ENCODE measurements around the gene MEOX2. TPM values are rescaled to one million over a fixed set of nuclear protein-coding genes. Genes with fewer than 3 reads are reported as not detected.

Gene MEOX2
- total RNA-seq = not detected in 2 replicates

DNA sequence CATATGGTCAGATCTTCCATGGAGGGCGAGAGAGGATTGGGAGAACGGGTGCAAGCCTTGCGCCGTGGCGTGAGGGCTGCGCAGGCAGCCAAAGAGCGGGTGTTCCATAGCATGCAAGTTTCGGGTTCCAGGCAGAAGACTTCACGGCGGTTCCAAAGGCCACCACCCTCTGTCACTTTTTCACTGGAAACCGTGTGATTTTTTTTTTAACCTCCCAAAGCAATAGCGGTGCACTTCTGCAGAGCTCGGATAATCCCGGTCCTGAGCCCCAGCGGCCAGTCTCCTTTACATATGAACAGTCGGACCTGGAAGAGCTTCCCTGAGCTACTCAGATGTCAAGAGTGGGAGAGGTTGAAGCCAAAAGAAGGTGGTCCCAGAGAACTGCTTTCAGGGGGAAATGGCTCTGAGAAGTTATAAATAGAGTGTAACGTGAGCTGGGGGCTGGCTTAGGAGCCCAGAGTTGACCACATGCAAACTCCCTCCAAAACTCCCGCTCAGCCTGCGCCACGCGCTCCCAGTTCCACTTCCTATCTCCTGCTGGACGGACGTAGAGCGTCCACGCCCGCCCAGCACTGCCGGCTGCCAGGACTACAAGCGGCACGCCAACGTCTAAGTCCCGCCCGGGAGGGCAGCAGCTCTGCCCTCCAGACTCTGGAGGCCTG is at the start of gene MEOX2:
MEOX2 (minus strand) TSS at position 389 of the 662 bp plus-strand sequence; CDS start at position 108, 281 bp downstream.
- peak within 1 kb of the TSS; percentile 36 for H3K4me3 ChIP-seq (ENCODE audit: low read depth, low read length)
- no peak for DNase-seq (ENCODE audit: low read depth)
- TF ChIP-seq, protein P1, sequence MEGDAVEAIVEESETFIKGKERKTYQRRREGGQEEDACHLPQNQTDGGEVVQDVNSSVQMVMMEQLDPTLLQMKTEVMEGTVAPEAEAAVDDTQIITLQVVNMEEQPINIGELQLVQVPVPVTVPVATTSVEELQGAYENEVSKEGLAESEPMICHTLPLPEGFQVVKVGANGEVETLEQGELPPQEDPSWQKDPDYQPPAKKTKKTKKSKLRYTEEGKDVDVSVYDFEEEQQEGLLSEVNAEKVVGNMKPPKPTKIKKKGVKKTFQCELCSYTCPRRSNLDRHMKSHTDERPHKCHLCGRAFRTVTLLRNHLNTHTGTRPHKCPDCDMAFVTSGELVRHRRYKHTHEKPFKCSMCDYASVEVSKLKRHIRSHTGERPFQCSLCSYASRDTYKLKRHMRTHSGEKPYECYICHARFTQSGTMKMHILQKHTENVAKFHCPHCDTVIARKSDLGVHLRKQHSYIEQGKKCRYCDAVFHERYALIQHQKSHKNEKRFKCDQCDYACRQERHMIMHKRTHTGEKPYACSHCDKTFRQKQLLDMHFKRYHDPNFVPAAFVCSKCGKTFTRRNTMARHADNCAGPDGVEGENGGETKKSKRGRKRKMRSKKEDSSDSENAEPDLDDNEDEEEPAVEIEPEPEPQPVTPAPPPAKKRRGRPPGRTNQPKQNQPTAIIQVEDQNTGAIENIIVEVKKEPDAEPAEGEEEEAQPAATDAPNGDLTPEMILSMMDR (conservative IDR thresholded peaks at IDR 0.05; ENCODE audit: low read depth, low read length) = no peak

DNA sequence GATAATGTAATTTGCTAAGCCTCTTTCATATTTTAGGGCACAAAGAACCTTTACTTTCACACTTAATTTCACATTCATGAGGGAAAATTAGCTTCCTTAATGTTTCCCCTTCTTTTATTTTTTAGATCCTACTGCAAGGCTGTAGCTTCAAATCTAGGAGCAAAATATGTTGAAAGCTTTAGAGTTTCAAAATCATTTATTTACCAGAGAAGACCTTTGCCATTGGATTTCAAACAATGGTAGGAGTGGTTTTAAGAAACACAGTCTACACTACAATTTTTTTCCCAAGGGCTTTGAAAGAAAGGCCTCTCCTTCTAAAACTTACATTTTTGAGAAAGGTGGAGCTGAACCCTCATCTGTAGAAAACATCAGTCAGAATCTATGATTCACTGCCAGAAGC is 43.3 kb upstream of the MEOX2 start:
- DNase-seq (ENCODE audit: low read depth) = no peak
- TF ChIP-seq, protein P1 (conservative IDR thresholded peaks at IDR 0.05; ENCODE audit: low read depth, low read length) = no peak
- no peak overlapping the region for H3K4me3 ChIP-seq (ENCODE audit: low read depth, low read length)

DNA sequence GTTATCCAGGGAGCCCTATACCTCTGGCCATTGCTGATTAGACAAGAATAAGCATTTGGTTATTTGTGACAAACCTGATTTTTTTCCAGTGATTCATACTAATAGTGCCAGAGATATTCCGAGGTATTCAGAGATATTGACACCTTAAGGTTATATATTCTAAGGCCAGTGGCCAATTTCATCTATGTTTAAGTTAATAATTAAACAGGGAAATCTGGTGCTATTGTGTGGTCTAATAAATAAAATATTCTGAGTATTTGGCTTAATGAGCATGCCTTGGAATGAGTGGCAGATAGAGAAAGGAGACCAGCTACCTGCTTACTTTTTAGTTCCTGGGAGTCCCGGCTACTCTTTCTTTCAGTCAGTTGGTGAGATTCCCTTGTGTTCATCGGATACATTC is 38.6 kb upstream of the MEOX2 start:
- DNase-seq (ENCODE audit: low read depth) = no peak
- TF ChIP-seq, protein P1 (conservative IDR thresholded peaks at IDR 0.05; ENCODE audit: low read depth, low read length) = no peak
- H3K4me3 ChIP-seq (ENCODE audit: low read depth, low read length) = no peak overlapping the region

DNA sequence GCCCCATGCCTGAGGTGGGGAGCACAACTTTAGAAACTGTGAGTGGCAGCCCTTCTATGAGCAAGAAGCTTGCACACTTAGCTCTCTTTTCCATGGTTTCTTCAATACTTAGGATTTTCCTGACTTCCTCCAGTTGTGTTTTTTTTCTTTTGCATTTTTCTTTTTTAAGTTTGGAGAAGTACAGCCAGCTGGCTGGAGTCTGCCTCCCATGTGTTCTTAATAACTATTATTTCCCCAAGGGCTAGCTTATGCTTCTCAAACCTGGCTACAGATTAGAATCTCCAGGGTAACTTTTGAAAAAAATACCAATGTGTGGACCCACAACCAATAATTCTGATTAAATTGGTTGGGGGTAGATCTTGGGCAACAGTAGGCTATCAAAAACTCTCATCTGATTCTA is 37.4 kb upstream of the MEOX2 start:
- DNase-seq (ENCODE audit: low read depth) = no peak
- TF ChIP-seq, protein P1 (conservative IDR thresholded peaks at IDR 0.05; ENCODE audit: low read depth, low read length) = no peak
- H3K4me3 ChIP-seq (ENCODE audit: low read depth, low read length) = no peak overlapping the region

DNA sequence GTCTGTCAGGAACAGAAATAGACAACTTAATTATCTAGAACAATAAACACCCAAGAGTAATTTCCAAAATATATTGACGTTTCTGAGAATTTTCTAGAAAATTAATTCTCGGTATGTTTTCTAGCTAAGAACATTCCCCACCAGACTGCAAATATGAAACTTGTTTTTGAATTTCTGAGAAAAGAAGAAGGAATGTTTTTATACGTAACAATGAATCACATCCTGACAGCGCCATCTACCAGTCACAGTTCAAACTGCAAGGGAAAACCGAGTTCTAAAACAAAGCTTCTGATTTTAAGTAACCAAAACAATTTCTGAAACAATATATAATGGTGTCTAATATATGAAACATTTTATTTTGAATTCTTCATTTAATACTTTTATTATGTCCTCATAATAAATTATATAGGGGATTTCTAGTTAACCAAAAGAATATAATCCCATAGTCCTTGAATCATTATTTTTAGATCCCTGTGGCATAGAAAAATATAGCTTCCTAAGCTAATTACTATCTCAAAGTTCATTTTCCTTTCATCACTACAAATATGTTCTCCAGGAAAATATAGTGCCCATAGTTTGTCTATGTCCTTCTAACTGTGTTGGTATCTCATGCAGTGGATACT is 34.5 kb upstream of the MEOX2 start:
- no peak for DNase-seq (ENCODE audit: low read depth)
- TF ChIP-seq, protein P1 (conservative IDR thresholded peaks at IDR 0.05; ENCODE audit: low read depth, low read length) = peak; percentile 89

DNA sequence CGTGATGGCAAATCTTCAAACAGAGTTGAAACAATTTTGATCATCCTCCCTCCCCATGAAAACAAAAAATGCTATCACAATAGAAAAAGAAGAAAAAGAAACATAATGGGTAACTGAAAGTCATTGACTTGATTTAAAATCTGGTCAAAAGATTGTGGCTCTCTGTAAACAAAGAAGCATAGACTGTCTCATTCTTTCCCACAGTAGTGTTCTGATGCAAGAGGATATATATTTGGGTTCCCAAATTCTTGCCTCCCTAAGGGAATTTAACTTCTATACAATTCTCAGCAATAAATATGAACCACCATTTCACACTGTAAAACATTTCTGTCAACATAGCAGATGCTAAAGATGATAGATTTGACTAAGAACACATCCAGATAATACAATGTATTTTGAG is 32.8 kb upstream of the MEOX2 start:
- no peak for DNase-seq (ENCODE audit: low read depth)
- no peak overlapping the region for H3K4me3 ChIP-seq (ENCODE audit: low read depth, low read length)
- TF ChIP-seq, protein P1 (conservative IDR thresholded peaks at IDR 0.05; ENCODE audit: low read depth, low read length) = no peak

More for the DNA sequence above, 34.5 kb upstream of the MEOX2 start:
- no peak overlapping the region for H3K4me3 ChIP-seq (ENCODE audit: low read depth, low read length)

DNA sequence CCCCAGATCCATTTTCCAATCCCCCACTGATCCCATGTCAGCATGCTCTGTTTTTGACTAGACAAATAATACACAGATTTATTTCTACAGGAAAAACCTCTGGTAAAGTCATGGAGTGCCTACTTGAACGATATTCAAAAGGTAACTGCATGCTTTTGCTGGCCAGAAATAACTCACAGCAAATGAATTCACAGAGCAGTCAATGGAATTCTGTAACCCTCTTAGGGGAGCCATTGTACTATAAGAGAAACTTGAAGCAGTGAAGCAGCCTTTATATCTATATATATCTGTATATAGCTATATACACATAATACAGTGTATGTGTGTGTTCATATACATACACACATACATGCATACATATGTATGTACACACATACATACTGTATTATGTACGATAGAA is 29.0 kb upstream of the MEOX2 start:
- no peak for DNase-seq (ENCODE audit: low read depth)
- no peak overlapping the region for H3K4me3 ChIP-seq (ENCODE audit: low read depth, low read length)
- TF ChIP-seq, protein P1 (conservative IDR thresholded peaks at IDR 0.05; ENCODE audit: low read depth, low read length) = no peak

Measured in epithelial cell of proximal tubule (primary cell).